Calu3 (cell line): ENCODE results near the gene LPAR3. TPM values are rescaled to one million over a fixed set of nuclear protein-coding genes. Genes with fewer than 3 reads are reported as not detected.

Source experiments
- BruUV-seq: library from RNA; stranded (reverse); fragments of 400-500 nt; replicated peaks from 2 replicates; lab custom pipeline; 2021; lab: Mats Ljungman, UMichigan
- CTCF ChIA-PET: fragments of 300-600 bp; sonication (Branson Sonifier 250); formaldehyde crosslinking; loops from one replicate; lab custom pipeline; 2022; ENCODE audit warnings: antibody characterized with exemption; lab: Charles Lee
- DNase-seq: peaks from one replicate; pipeline ENCODE4 v3.0.0; 2022
- H3K27ac Mint-ChIP-seq: one replicate; pipeline ENCODE4 v1.8.0; 2022; ENCODE audit warnings: mixed read lengths; ENCODE audit not compliant: unreplicated experiment
- H3K27me3 Mint-ChIP-seq: one replicate; pipeline ENCODE4 v1.8.0; 2022; ENCODE audit warnings: mixed read lengths; ENCODE audit not compliant: unreplicated experiment
- H3K36me3 Mint-ChIP-seq: one replicate; pipeline ENCODE4 v1.8.0; 2022; ENCODE audit warnings: mild to moderate bottlenecking, moderate library complexity, mixed read lengths; ENCODE audit not compliant: insufficient read depth, unreplicated experiment
- H3K4me1 Mint-ChIP-seq: one replicate; pipeline ENCODE4 v1.8.0; 2022; ENCODE audit warnings: mild to moderate bottlenecking, low read depth, mixed read lengths; ENCODE audit not compliant: unreplicated experiment
- H3K4me3 Mint-ChIP-seq: one replicate; pipeline ENCODE4 v1.8.0; 2022; ENCODE audit warnings: mild to moderate bottlenecking, low read depth, moderate library complexity, mixed read lengths; ENCODE audit not compliant: unreplicated experiment
- H3K9me3 Mint-ChIP-seq: one replicate; pipeline ENCODE4 v1.8.0; 2022; ENCODE audit warnings: low read depth, mixed read lengths; ENCODE audit not compliant: unreplicated experiment
- intact Hi-C: fragments of 100-400 bp; cut with micrococcal nuclease; formaldehyde crosslinking; loops from one replicate; pipeline ENCODE4 v1.10.0; 2022; ENCODE audit not compliant: unreplicated experiment
- total RNA-seq: library from RNA; stranded (reverse); gene quantifications from 2 replicates; pipeline ENCODE4 v1.2.3, GENCODE V29; 2022
- TF ChIP-seq, protein P1 (sequence below): fragments of 200-600 bp; IDR thresholded peaks from one replicate; pipeline ENCODE4 v1.8.0; 2022; ENCODE audit warnings: antibody characterized with exemption; ENCODE audit not compliant: unreplicated experiment

LPAR3 gene
- total RNA-seq, 1 experiment from 2014 or later, result 14.0 TPM

DNA sequence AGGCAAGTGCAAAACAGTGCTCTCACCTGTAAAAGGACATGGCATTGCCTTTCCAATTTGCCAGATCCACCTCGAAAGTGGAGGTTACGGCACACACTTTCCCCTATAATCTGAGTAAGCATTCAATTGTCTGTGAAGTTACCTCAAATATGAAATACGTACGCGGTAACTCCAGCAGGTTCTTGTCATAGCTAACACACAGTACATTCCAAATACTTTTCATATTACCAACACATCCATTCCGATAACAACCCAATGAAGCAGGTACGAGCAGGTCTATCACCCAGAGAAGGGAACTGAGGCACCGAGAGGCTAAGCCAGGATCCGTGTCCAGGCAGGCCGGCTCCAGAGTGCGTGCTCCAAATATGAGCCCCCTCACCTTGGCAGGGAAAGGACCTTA, 46.8 kb upstream of the LPAR3 start:
- Mint-ChIP-seq H3K4me1 (no peaks in the 10 kb centered on the region), H3K36me3 (no peaks in the 10 kb centered on the region), H3K27me3 (no peaks in the 10 kb centered on the region), H3K4me3 (no peak overlapping the region), H3K9me3 (no peaks in the 10 kb centered on the region), H3K27ac (no peak overlapping the region)
- TF ChIP-seq, protein P1, sequence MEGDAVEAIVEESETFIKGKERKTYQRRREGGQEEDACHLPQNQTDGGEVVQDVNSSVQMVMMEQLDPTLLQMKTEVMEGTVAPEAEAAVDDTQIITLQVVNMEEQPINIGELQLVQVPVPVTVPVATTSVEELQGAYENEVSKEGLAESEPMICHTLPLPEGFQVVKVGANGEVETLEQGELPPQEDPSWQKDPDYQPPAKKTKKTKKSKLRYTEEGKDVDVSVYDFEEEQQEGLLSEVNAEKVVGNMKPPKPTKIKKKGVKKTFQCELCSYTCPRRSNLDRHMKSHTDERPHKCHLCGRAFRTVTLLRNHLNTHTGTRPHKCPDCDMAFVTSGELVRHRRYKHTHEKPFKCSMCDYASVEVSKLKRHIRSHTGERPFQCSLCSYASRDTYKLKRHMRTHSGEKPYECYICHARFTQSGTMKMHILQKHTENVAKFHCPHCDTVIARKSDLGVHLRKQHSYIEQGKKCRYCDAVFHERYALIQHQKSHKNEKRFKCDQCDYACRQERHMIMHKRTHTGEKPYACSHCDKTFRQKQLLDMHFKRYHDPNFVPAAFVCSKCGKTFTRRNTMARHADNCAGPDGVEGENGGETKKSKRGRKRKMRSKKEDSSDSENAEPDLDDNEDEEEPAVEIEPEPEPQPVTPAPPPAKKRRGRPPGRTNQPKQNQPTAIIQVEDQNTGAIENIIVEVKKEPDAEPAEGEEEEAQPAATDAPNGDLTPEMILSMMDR, result no peak
- CTCF ChIA-PET, result no interaction called here
- intact Hi-C loops, result loop anchor here (5.0 to 10.0 kb wide), 4 partner anchors 182 to 797 kb away; partner anchors contain the start of gene PRKACB
- no TSS peak for BruUV-seq
- no peak for DNase-seq

DNA sequence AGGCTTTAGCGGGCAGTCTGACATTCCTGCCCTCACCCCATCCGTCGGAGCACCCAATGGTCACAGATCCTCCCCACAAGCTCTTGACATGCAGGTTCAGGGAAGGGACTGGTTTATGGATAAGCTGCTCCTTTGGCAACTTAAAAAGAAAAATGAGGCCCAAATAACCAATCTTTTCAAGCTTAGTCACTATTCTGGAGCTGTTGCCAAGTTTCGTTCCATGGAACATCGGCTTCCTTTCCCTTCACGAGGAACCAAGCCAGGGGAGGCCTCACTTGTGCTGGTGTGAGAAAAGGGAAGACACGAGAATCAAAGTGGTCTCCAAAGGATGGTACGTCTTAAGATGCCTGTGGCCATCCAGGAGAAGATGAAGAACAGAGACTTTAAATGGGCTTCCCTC, 46.1 kb upstream of the LPAR3 start:
- CTCF ChIA-PET, result interaction anchor here (1.1 kb wide), 1 partner anchor 157 kb away, joined by 3 read pairs; no protein-coding TSS in a partner anchor
- Mint-ChIP-seq H3K27me3 (no peaks in the 10 kb centered on the region), H3K4me3 (no peak overlapping the region), H3K36me3 (no peaks in the 10 kb centered on the region), H3K27ac (no peak overlapping the region), H3K4me1 (no peaks in the 10 kb centered on the region), H3K9me3 (no peaks in the 10 kb centered on the region)
- intact Hi-C loops, result loop anchor here (5.0 to 10.0 kb wide), 4 partner anchors 182 to 797 kb away; partner anchors contain the start of gene PRKACB
- BruUV-seq, result no TSS peak
- no peak for DNase-seq
- TF ChIP-seq, protein P1, result no peak

DNA sequence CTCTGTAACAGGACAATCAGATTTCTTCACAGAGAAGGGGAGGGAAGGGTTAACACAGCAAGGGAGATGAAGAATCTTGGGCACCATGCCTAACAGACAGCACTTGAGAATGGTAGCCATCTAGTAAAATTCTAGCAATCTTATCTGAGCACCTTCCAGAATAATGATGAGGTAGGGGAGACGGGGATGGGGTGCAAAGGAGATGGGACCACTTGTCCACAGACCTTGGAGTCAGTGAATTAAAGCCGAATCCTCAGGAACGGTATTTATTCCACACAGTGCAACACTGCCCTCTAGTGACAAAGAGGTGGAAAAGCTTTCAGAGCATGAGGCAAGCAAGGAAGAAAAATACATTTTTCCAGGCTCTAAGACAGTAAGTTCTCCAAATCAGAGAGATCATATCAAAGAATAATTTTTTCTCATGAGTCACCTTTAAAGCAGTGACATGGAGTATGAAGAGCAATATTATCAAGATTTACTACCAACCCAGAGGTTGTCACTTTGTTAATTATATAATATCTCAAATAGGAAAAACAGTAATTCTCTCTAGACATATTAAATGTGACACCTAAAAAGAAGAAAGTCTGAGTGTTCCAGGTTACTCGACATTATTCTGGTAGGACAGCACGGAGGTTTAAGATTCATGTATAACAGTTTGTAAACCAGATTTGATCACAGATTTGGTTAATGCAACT, 43.3 kb upstream of the LPAR3 start:
- TF ChIP-seq, protein P1, result peak; percentile 85
- no peak overlapping the region for H3K27ac Mint-ChIP-seq
- no TSS peak for BruUV-seq
- H3K4me3 Mint-ChIP-seq, result no peak overlapping the region
- CTCF ChIA-PET, result interaction anchor here (0.6 to 2.3 kb wide), 6 partner anchors 9 to 502 kb away, joined by 3 to 17 read pairs (median 4); no protein-coding TSS in a partner anchor
- H3K27me3 Mint-ChIP-seq, result no peaks in the 10 kb centered on the region
- H3K4me1 Mint-ChIP-seq, result no peaks in the 10 kb centered on the region
- intact Hi-C loops, result loop anchor here (1.0 to 10.0 kb wide), 6 partner anchors 154 to 794 kb away; partner anchors contain the start of gene PRKACB
- no peaks in the 10 kb centered on the region for H3K36me3 Mint-ChIP-seq
- peak; percentile 25 for DNase-seq
- no peaks in the 10 kb centered on the region for H3K9me3 Mint-ChIP-seq

DNA sequence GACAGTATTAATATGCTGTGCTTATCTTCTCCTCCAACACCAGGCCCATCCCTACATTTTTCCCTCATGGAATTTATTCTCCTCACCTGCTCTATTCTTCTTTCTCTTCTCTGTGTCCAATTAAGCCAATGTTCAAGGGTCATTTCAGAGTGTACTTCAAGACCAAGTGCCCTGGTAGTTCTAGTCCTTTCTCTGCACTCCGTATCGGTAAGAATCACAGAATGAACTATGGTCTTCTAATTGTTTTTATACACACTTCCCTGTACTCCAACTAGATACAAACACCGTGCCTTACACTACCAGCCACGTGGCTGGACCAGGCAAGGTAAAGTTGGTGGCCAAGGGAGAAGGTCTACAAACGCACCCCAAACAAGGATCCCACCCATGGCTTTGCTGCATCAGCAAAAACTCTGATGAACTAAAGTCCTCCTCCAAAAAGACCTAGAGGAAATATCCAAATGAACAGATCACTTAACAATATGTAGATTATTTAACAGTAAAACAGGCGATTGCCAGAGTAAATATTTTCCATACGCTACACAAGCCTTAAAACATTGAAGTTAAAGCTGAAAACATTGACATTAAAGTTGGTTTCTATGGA, 40.1 kb upstream of the LPAR3 start:
- CTCF ChIA-PET, result interaction anchor here (1.0 kb wide), 1 partner anchor 151 kb away, joined by 3 read pairs; no protein-coding TSS in a partner anchor
- Mint-ChIP-seq H3K36me3 (no peaks in the 10 kb centered on the region), H3K4me3 (no peak overlapping the region), H3K27ac (no peak overlapping the region), H3K4me1 (no peaks in the 10 kb centered on the region), H3K9me3 (no peaks in the 10 kb centered on the region), H3K27me3 (no peaks in the 10 kb centered on the region)
- BruUV-seq, result no TSS peak
- TF ChIP-seq, protein P1, result no peak
- DNase-seq, result no peak
- intact Hi-C loops, result loop anchor here (10.0 kb wide), 1 partner anchor 268 kb away; no protein-coding TSS in a partner anchor
